Fibroblast of lung (primary cell): Measurements from ENCODE around the gene ERLIN1.

Experiments
- EZH2 ChIP-seq: IDR thresholded peaks from 2 replicates; pipeline ENCODE4 v1.5.1; 2012; ENCODE audit warnings: low read length, control low read depth, mild to moderate bottlenecking; ENCODE audit errors: missing control alignments
- TF ChIP-seq, protein P1 (sequence below), 2 donors: IDR thresholded peaks in 1 of 2; conservative IDR thresholded peaks in 1 of 2; 1 replicate in 1 of 2; 2 replicates in 1 of 2; pipeline ENCODE4 v1.5.1; 2011 to 2012; ENCODE audit warnings: low read length in 2 of 2, control low read depth in 1 of 2, inconsistent platforms in 1 of 2, low read depth in 1 of 2, mild to moderate bottlenecking in 1 of 2

DNA sequence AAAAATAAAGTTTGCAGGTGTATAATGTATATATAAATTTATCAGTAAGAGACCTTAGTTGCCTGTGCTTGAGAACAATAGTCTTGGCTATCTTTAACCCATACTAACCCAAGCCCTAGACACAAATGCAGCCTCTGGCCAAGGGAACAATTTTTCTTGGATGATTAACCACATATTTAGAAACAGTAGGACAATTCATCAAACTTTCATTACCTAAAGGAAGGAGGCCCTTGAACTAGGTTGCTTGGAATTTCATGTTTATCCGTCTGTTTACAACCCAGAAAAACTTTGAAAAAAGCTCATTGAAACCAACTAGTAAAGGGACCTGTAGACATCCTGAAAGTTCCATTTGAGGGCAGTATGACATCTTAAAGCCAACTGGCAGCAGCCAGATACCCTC is 8.9 kb upstream of the ERLIN1 start:
- TF ChIP-seq, protein P1, sequence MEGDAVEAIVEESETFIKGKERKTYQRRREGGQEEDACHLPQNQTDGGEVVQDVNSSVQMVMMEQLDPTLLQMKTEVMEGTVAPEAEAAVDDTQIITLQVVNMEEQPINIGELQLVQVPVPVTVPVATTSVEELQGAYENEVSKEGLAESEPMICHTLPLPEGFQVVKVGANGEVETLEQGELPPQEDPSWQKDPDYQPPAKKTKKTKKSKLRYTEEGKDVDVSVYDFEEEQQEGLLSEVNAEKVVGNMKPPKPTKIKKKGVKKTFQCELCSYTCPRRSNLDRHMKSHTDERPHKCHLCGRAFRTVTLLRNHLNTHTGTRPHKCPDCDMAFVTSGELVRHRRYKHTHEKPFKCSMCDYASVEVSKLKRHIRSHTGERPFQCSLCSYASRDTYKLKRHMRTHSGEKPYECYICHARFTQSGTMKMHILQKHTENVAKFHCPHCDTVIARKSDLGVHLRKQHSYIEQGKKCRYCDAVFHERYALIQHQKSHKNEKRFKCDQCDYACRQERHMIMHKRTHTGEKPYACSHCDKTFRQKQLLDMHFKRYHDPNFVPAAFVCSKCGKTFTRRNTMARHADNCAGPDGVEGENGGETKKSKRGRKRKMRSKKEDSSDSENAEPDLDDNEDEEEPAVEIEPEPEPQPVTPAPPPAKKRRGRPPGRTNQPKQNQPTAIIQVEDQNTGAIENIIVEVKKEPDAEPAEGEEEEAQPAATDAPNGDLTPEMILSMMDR (conservative IDR thresholded peaks at IDR 0.05 in 1 of 2, IDR thresholded peaks at IDR 0.05 in 1 of 2; ENCODE audit: low read depth in 1 of 2, low read length in 2 of 2), result no peak
- no peak for TF ChIP-seq EZH2
